ENCODE measurements around the gene ITGAV. TPM values are rescaled to one million over a fixed set of nuclear protein-coding genes. Genes with fewer than 3 reads are reported as not detected.

The ITGAV gene
- total and polyA plus RNA-seq, 7 donors = 3.6 to 117 (median 67.1) TPM

- 91 to 97% methylated on average over 3 of the region's 3 CpGs for WGBS, 2 donors
- Histone ChIP-seq H3K4me1 (no peaks in the 10 kb centered on the region), H3K9me3 (no peaks in the 10 kb centered on the region), H3K27me3 (no peaks in the 10 kb centered on the region), H3K36me3 (peaks cover 0 to 36% (median 0%) of the 10 kb centered on the region in 4 donors), H3K4me3 (no peak overlapping the region), H3K27ac (no peak overlapping the region)
- intact Hi-C loops (cut with DNase I) = no loop called here
- TF ChIP-seq POLR2A (IDR thresholded peaks at IDR 0.05) (no peak), POLR2AphosphoS5 (IDR thresholded peaks at IDR 0.05) (no peak), CTCF (IDR thresholded peaks at IDR 0.05) (no peak), EP300 (IDR thresholded peaks at IDR 0.05) (no peak)
- no peak for DNase-seq
Measured at GRCh38 chr2:186624276-186624675, 34.4 kb downstream of the ITGAV start.

GRCh38 chr2:186629250-186629996, 39.6 kb downstream of the ITGAV start:
- Histone ChIP-seq H3K36me3 (peaks cover 0 to 15% (median 0%) of the 10 kb centered on the region in 4 donors), H3K4me3 (no peak overlapping the region), H3K27me3 (no peaks in the 10 kb centered on the region), H3K9me3 (no peaks in the 10 kb centered on the region), H3K27ac (no peak overlapping the region), H3K4me1 (no peaks in the 10 kb centered on the region)
- WGBS, 2 donors = 82 to 96% methylated on average over 1 of the region's 1 CpG
- TF ChIP-seq POLR2AphosphoS5 (IDR thresholded peaks at IDR 0.05) (no peak), EP300 (IDR thresholded peaks at IDR 0.05) (no peak), CTCF (IDR thresholded peaks at IDR 0.05) (no peak), POLR2A (IDR thresholded peaks at IDR 0.05) (no peak)
- intact Hi-C loops (cut with DNase I) = no loop called here
- no peak for DNase-seq

- no peak for TF ChIP-seq POLR2A (IDR thresholded peaks at IDR 0.05)
- no peak overlapping the region for H3K27ac ChIP-seq
- H3K27me3 ChIP-seq = no peaks in the 10 kb centered on the region
- WGBS, 2 donors = 94 to 98% methylated on average over 2 of the region's 2 CpGs
- no peaks in the 10 kb centered on the region for H3K4me1 ChIP-seq
- no peaks in the 10 kb centered on the region for H3K9me3 ChIP-seq
- intact Hi-C loops (cut with DNase I) = no loop called here
- H3K36me3 ChIP-seq = peaks cover 0 to 14% (median 0%) of the 10 kb centered on the region in 4 donors
- H3K4me3 ChIP-seq = no peak overlapping the region
- DNase-seq = no peak
Measured at GRCh38 chr2:186632417-186632816, 42.6 kb downstream of the ITGAV start.

GRCh38 chr2:186634701-186635100, 44.8 kb downstream of the ITGAV start:
- Histone ChIP-seq H3K9me3 (no peaks in the 10 kb centered on the region), H3K27me3 (no peaks in the 10 kb centered on the region), H3K4me1 (no peaks in the 10 kb centered on the region), H3K4me3 (no peak overlapping the region), H3K27ac (no peak overlapping the region), H3K36me3 (peaks cover 0 to 34% (median 0%) of the 10 kb centered on the region in 4 donors)
- intact Hi-C loops (cut with DNase I) = no loop called here
- TF ChIP-seq POLR2A (IDR thresholded peaks at IDR 0.05) (no peak), POLR2AphosphoS5 (IDR thresholded peaks at IDR 0.05) (no peak), EP300 (IDR thresholded peaks at IDR 0.05) (no peak), CTCF (IDR thresholded peaks at IDR 0.05) (no peak)
- DNase-seq = no peak

- Histone ChIP-seq H3K9me3 (no peaks in the 10 kb centered on the region), H3K27me3 (no peaks in the 10 kb centered on the region), H3K4me3 (no peak overlapping the region), H3K36me3 (peaks cover 0 to 52% (median 0%) of the 10 kb centered on the region in 4 donors), H3K27ac (no peak overlapping the region), H3K4me1 (no peaks in the 10 kb centered on the region)
- DNase-seq = no peak
- TF ChIP-seq POLR2A (IDR thresholded peaks at IDR 0.05) (no peak), EP300 (IDR thresholded peaks at IDR 0.05) (no peak), POLR2AphosphoS5 (IDR thresholded peaks at IDR 0.05) (no peak), CTCF (IDR thresholded peaks at IDR 0.05) (no peak)
- WGBS, 2 donors = 92 to 93% methylated on average over 11 of the region's 11 CpGs
- intact Hi-C loops (cut with DNase I) = no loop called here
Measured at GRCh38 chr2:186636800-186637496, 47.1 kb downstream of the ITGAV start.

Data from sigmoid colon (tissue), 7 donors.